ENCODE results near the gene SESTD1. TPM values are rescaled to one million over a fixed set of nuclear protein-coding genes. Genes with fewer than 3 reads are reported as not detected.

Gene SESTD1
- total RNA-seq, 1 experiment from 2014 or later, result 208 TPM

- ChIA-PET CTCF (no interaction called here), POLR2A (ENCODE audit: unreplicated experiment) (no interaction called here)
- no peak for TF ChIP-seq EZH2 (IDR thresholded peaks at IDR 0.05; ENCODE audit: low read depth)
- no peak for TF ChIP-seq CTCF (conservative IDR thresholded peaks at IDR 0.05)
- Histone ChIP-seq H3K36me3 (ENCODE audit: low read depth) (no peaks in the 10 kb centered on the region), H4K20me1 (ENCODE audit: insufficient read depth) (no peaks in the 10 kb centered on the region), H3K27me3 (ENCODE audit: insufficient read depth, low read depth) (no peaks in the 10 kb centered on the region), H3K4me1 (replicated peaks; ENCODE audit: insufficient read depth) (no peaks in the 10 kb centered on the region), H3K9me2 (ENCODE audit: insufficient read depth) (peaks cover 5% of the 10 kb centered on the region; the same call in 1 of the 2 replicates), H3F3A (ENCODE audit: insufficient read depth, low read depth) (no peaks in the 10 kb centered on the region), H3K4me2 (no peak overlapping the region), H3K79me2 (ENCODE audit: low read depth) (no peaks in the 10 kb centered on the region), H3K9me3 (ENCODE audit: insufficient read depth, low read depth) (0 out of 2 replicates have a peak, but pooled peaks cover 4% of the 10 kb centered on the region), H3K27ac (no peak overlapping the region), H3K4me3 (no peak overlapping the region), H2AFZ (no peak overlapping the region)
- DNase-seq, result no peak
- BruUV-seq (replicated peaks), result no TSS peak
- intact Hi-C loops (cut with micrococcal nuclease; ENCODE audit: unreplicated experiment), result no loop called here
These were observed 20.4 kb upstream of the SESTD1 start for GRCh38 chr2:179285060-179285459.

- Histone ChIP-seq H3K9me2 (ENCODE audit: insufficient read depth) (peaks cover 5% of the 10 kb centered on the region; the same call in 1 of the 2 replicates), H3K36me3 (ENCODE audit: low read depth) (no peaks in the 10 kb centered on the region), H3K79me2 (ENCODE audit: low read depth) (no peaks in the 10 kb centered on the region), H3K4me1 (replicated peaks; ENCODE audit: insufficient read depth) (peaks cover 35% of the 10 kb centered on the region), H3K9me3 (ENCODE audit: insufficient read depth, low read depth) (peaks cover 7% of the 10 kb centered on the region), H3F3A (ENCODE audit: insufficient read depth, low read depth) (peaks cover 11% of the 10 kb centered on the region), H4K20me1 (ENCODE audit: insufficient read depth) (no peaks in the 10 kb centered on the region), H3K4me2 (no peak overlapping the region), H3K27ac (no peak overlapping the region), H2AFZ (no peak overlapping the region), H3K4me3 (no peak overlapping the region), H3K27me3 (ENCODE audit: insufficient read depth, low read depth) (no peaks in the 10 kb centered on the region)
- TF ChIP-seq EZH2 (IDR thresholded peaks at IDR 0.05; ENCODE audit: low read depth), result no peak
- TF ChIP-seq CTCF (conservative IDR thresholded peaks at IDR 0.05), result no peak
- ChIA-PET POLR2A (ENCODE audit: unreplicated experiment) (no interaction called here), CTCF (no interaction called here)
- DNase-seq, result no peak
- BruUV-seq (replicated peaks), result no TSS peak
- intact Hi-C loops (cut with micrococcal nuclease; ENCODE audit: unreplicated experiment), result no loop called here
These were observed 13.0 kb upstream of the SESTD1 start for GRCh38 chr2:179277429-179278196.

- no peak overlapping the region for H3K4me3 ChIP-seq
- no peaks in the 10 kb centered on the region for H3K9me2 ChIP-seq (ENCODE audit: insufficient read depth)
- no TSS peak for BruUV-seq (replicated peaks)
- no peak overlapping the region for H3K27ac ChIP-seq
- no peak for DNase-seq
- CTCF ChIA-PET, result no interaction called here
- H3K79me2 ChIP-seq (ENCODE audit: low read depth), result no peaks in the 10 kb centered on the region
- 0 out of 2 replicates have a peak overlapping the region, but pooled peaks have one; percentile 10 for H2AFZ ChIP-seq
- H3F3A ChIP-seq (ENCODE audit: insufficient read depth, low read depth), result peaks cover 24% of the 10 kb centered on the region
- H3K36me3 ChIP-seq (ENCODE audit: low read depth), result no peaks in the 10 kb centered on the region
- H3K4me1 ChIP-seq (replicated peaks; ENCODE audit: insufficient read depth), result peaks cover 57% of the 10 kb centered on the region
- POLR2A ChIA-PET (ENCODE audit: unreplicated experiment), result interaction anchor here (0.6 kb wide), 1 partner anchor 35 kb away, joined by 4 read pairs; no protein-coding TSS in a partner anchor
- intact Hi-C loops (cut with micrococcal nuclease; ENCODE audit: unreplicated experiment), result no loop called here
- no peaks in the 10 kb centered on the region for H3K27me3 ChIP-seq (ENCODE audit: insufficient read depth, low read depth)
- TF ChIP-seq CTCF (conservative IDR thresholded peaks at IDR 0.05) (no peak), EZH2 (IDR thresholded peaks at IDR 0.05; ENCODE audit: low read depth) (no peak)
- H4K20me1 ChIP-seq (ENCODE audit: insufficient read depth), result no peaks in the 10 kb centered on the region
- no peak overlapping the region for H3K4me2 ChIP-seq
- H3K9me3 ChIP-seq (ENCODE audit: insufficient read depth, low read depth), result peaks cover 4% of the 10 kb centered on the region
These were observed 10.8 kb upstream of the SESTD1 start for GRCh38 chr2:179275253-179276012.
